Neural progenitor cell (in vitro differentiated cells): ENCODE data around the gene PCNX1.

Experiments used
- CTCF ChIP-seq: fragments of 200-600 bp; sonication (generic); IDR thresholded peaks from 2 replicates; pipeline ENCODE4 v1.5.1; 2017; ENCODE audit warnings: antibody characterized with exemption, mild to moderate bottlenecking
- EZH2 ChIP-seq: fragments of 200-600 bp; sonication (generic); IDR thresholded peaks from 2 replicates; pipeline ENCODE4 v1.6.1; 2017; ENCODE audit warnings: antibody characterized with exemption, mild to moderate bottlenecking, moderate library complexity
- EZH2phosphoT487 ChIP-seq: fragments of 200-600 bp; sonication (generic); IDR thresholded peaks from 2 replicates; pipeline ENCODE4 v1.6.1; 2017; ENCODE audit warnings: antibody characterized with exemption

DNA sequence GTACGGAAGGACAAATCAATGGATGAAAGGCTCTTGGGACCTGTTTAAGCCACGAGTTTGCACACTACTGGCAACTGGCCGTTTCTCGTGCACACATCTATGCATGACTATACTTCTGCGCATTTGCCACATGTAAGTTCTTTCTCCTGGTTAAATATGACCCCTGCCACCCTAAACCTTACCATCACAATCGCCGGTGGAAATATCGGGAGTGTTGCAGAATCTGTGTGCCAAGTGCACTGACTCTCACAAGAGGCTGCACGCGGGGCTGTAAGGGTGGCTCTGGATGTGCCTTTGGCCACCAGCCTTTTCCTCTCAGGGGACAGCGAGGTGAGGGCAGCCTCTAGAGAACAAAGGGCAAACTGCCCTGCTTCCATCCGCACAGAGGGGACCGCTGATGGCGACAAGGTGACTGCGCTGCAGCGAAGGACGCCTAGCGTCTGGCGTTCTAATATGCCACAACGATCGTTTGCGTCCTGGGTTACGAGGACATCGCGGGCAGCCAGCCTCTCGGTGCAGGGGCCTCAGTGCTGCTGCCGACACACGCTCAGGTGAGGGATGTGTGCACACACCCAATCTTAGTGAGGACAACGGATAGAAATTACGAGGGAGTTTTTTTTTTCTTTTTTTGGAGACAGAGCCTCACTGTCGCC is 232.2 kb downstream of the PCNX1 start:
- TF ChIP-seq EZH2, result no peak
- no peak for TF ChIP-seq CTCF
- no peak for TF ChIP-seq EZH2phosphoT487
